ENCODE measurements around the gene SSBP1.
"Not testable (repeated sequence)": the region's sequence is repeated elsewhere in the genome, so short reads cannot be mapped to it uniquely, and the experiment has no call there.

SSBP1 gene, protein sequence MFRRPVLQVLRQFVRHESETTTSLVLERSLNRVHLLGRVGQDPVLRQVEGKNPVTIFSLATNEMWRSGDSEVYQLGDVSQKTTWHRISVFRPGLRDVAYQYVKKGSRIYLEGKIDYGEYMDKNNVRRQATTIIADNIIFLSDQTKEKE

DNA sequence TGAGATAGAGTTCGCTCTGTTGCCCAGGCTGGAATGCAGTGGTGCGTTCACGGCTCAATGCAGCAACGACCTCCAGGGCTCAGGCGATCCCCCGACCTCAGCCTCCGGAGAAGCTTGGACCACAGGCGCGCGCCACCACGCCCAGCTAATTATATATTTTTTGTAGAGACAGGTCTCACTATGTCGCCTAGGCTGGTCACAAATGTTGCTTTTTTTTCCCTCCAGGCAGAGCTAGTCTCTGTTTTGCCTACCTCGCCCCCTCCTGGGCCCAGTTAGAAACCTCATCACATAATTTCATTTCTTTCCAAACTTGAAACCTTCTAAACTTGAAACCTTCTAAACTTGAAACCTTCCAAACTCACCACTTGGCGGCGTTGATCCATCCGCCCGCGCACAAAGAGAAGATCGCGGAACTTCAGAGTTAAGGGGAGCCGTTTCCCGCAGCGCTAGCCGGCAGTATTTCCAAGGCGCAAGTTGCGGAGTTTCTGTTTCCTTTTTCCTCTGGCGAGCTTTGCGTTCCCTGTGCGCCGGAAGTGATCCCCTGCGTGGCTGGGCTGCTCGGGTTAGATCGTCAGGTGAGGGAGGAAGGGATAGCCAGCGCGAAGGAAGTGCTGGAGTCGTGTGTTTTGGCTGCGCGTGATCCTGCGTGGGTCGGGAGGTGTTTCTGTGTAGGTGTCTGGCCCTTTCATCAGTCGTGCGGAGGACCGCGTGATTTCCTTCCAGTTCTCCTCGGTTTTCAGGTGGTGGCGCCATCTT is at the start of gene SSBP1:
TSS of gene SSBP1 (plus strand) at position 523 of the 756 bp plus-strand sequence. CDS start 809 bp downstream, outside the sequence.
- H3K79me2 ChIP-seq (ENCODE audit: insufficient read depth, low read length) = peaks cover 44% of the 10 kb centered on the region
- peak within 1 kb of the TSS; percentile 77 for H2AFZ ChIP-seq (ENCODE audit: low read length)
- no peaks in the 10 kb centered on the region for H3K27me3 ChIP-seq (ENCODE audit: insufficient read depth, low read length, poor library complexity, severe bottlenecking)
- H3F3A ChIP-seq (ENCODE audit: low read depth) = peaks cover 4% of the 10 kb centered on the region; the same call in 1 of the 2 replicates
- TF ChIP-seq, protein P1, sequence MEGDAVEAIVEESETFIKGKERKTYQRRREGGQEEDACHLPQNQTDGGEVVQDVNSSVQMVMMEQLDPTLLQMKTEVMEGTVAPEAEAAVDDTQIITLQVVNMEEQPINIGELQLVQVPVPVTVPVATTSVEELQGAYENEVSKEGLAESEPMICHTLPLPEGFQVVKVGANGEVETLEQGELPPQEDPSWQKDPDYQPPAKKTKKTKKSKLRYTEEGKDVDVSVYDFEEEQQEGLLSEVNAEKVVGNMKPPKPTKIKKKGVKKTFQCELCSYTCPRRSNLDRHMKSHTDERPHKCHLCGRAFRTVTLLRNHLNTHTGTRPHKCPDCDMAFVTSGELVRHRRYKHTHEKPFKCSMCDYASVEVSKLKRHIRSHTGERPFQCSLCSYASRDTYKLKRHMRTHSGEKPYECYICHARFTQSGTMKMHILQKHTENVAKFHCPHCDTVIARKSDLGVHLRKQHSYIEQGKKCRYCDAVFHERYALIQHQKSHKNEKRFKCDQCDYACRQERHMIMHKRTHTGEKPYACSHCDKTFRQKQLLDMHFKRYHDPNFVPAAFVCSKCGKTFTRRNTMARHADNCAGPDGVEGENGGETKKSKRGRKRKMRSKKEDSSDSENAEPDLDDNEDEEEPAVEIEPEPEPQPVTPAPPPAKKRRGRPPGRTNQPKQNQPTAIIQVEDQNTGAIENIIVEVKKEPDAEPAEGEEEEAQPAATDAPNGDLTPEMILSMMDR (conservative IDR thresholded peaks at IDR 0.05; ENCODE audit: low read length) = peak; percentile 94
- no peak for TF ChIP-seq EZH2phosphoT487 (IDR thresholded peaks at IDR 0.05; ENCODE audit: borderline replicate concordance)
- peak within 1 kb of the TSS; percentile 97 for H3K4me2 ChIP-seq (ENCODE audit: low read depth, low read length, poor library complexity, severe bottlenecking)
- peak within 1 kb of the TSS; percentile 98 for H3K4me3 ChIP-seq (ENCODE audit: low read length, poor library complexity, severe bottlenecking)
- peaks cover 13% of the 10 kb centered on the region for H3K36me3 ChIP-seq (ENCODE audit: insufficient read depth, low read length)
- H3K9me3 ChIP-seq (ENCODE audit: insufficient read depth, low read depth, low read length) = no peaks in the 10 kb centered on the region
- H3K4me1 ChIP-seq (ENCODE audit: insufficient read depth, low read length, poor library complexity, severe bottlenecking) = peaks cover 40% of the 10 kb centered on the region
- no peaks in the 10 kb centered on the region for H3K9me2 ChIP-seq (replicated peaks; ENCODE audit: low read depth, low read length)
- peak within 1 kb of the TSS; percentile 89 for H3K9ac ChIP-seq (ENCODE audit: low read depth, low read length, poor library complexity, severe bottlenecking)
- peaks cover 44% of the 10 kb centered on the region for H4K20me1 ChIP-seq (ENCODE audit: insufficient read depth, low read length, poor library complexity, severe bottlenecking)

DNA sequence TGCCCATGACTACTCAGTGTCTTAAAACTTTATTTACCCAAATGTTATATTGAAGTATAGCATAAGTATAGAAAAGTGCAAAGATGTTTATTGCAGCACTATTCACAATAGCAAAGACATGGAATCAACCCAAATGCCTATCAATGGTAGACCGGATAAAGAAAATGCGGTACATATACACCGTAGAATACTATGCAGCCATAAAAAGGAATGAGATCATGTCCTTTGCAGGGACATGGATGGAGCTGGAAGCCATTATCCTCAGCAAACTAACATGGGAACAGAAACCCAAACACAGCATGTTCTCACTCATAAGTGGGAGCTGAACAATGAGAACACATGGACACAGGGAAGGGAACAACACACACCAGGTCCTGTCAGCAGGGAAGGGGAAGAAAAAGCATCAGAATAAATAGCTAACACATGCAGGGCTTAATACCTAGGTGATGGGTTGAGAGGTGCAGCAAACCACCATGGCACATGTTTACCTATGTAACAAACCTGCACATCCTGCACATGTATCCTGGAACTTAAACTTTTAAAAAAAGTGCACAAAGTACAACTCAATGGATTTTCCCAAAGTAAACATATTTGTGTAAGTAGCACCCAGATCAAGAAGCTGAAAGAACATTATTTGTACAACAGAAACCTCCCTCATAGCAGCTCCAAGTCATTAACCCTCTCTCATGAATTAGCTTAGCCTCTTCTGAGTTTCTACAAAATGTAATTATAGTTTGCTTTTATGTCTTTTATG is 48.9 kb upstream of the SSBP1 start:
- not testable (repeated sequence) for H3K4me2 ChIP-seq (ENCODE audit: low read depth, low read length, poor library complexity, severe bottlenecking)
- H3K79me2 ChIP-seq (ENCODE audit: insufficient read depth, low read length) = peaks cover 12% of the 10 kb centered on the region; the same call in 1 of the 2 replicates

DNA sequence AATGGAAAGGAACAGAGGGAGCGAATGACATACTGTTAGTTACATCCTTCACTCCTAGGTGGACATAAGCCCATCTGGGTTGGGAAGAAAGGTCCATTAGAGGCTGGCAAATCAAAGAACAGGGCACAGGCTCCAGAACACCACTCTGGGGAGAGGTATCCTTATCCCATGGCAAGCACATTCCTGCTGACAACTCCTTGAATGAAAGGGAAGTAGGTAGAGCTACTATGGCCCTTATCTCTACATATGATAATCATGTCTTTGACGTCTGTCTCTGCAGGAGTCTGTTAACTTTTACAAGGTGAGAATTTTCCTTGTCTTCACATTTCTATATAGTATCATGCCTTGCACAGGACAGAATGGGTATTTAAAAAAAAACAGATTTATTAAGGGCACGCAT is 46.6 kb upstream of the SSBP1 start:
- no peaks in the 10 kb centered on the region for H3K36me3 ChIP-seq (ENCODE audit: insufficient read depth, low read length)
- no peak for TF ChIP-seq EZH2phosphoT487 (IDR thresholded peaks at IDR 0.05; ENCODE audit: borderline replicate concordance)
- TF ChIP-seq, protein P1 (conservative IDR thresholded peaks at IDR 0.05; ENCODE audit: low read length) = no peak
- no peak overlapping the region for H3K4me2 ChIP-seq (ENCODE audit: low read depth, low read length, poor library complexity, severe bottlenecking)
- H3K27me3 ChIP-seq (ENCODE audit: insufficient read depth, low read length, poor library complexity, severe bottlenecking) = no peaks in the 10 kb centered on the region
- peaks cover 33% of the 10 kb centered on the region; the same call in 1 of the 2 replicates for H3K79me2 ChIP-seq (ENCODE audit: insufficient read depth, low read length)
- no peaks in the 10 kb centered on the region for H3F3A ChIP-seq (ENCODE audit: low read depth)
- no peaks in the 10 kb centered on the region for H3K9me3 ChIP-seq (ENCODE audit: insufficient read depth, low read depth, low read length)
- peaks cover 4% of the 10 kb centered on the region for H4K20me1 ChIP-seq (ENCODE audit: insufficient read depth, low read length, poor library complexity, severe bottlenecking)
- H2AFZ ChIP-seq (ENCODE audit: low read length) = no peak overlapping the region
- no peaks in the 10 kb centered on the region for H3K9me2 ChIP-seq (replicated peaks; ENCODE audit: low read depth, low read length)
- no peak overlapping the region for H3K4me3 ChIP-seq (ENCODE audit: low read length, poor library complexity, severe bottlenecking)
- no peak overlapping the region for H3K9ac ChIP-seq (ENCODE audit: low read depth, low read length, poor library complexity, severe bottlenecking)
- peaks cover 14% of the 10 kb centered on the region for H3K4me1 ChIP-seq (ENCODE audit: insufficient read depth, low read length, poor library complexity, severe bottlenecking)

More for the DNA sequence above, 48.9 kb upstream of the SSBP1 start:
- not testable (repeated sequence) for H3K9me3 ChIP-seq (ENCODE audit: insufficient read depth, low read depth, low read length); H3K4me3 ChIP-seq (ENCODE audit: low read length, poor library complexity, severe bottlenecking); H4K20me1 ChIP-seq (ENCODE audit: insufficient read depth, low read length, poor library complexity, severe bottlenecking); H3K9ac ChIP-seq (ENCODE audit: low read depth, low read length, poor library complexity, severe bottlenecking); H3K9me2 ChIP-seq (replicated peaks; ENCODE audit: low read depth, low read length); H2AFZ ChIP-seq (ENCODE audit: low read length); H3K4me1 ChIP-seq (ENCODE audit: insufficient read depth, low read length, poor library complexity, severe bottlenecking); H3F3A ChIP-seq (ENCODE audit: low read depth); H3K27me3 ChIP-seq (ENCODE audit: insufficient read depth, low read length, poor library complexity, severe bottlenecking)
- peaks cover 13% of the 10 kb centered on the region; the same call in 1 of the 2 replicates for H3K36me3 ChIP-seq (ENCODE audit: insufficient read depth, low read length)
